ENCODE data around the gene SEL1L2.

DNA sequence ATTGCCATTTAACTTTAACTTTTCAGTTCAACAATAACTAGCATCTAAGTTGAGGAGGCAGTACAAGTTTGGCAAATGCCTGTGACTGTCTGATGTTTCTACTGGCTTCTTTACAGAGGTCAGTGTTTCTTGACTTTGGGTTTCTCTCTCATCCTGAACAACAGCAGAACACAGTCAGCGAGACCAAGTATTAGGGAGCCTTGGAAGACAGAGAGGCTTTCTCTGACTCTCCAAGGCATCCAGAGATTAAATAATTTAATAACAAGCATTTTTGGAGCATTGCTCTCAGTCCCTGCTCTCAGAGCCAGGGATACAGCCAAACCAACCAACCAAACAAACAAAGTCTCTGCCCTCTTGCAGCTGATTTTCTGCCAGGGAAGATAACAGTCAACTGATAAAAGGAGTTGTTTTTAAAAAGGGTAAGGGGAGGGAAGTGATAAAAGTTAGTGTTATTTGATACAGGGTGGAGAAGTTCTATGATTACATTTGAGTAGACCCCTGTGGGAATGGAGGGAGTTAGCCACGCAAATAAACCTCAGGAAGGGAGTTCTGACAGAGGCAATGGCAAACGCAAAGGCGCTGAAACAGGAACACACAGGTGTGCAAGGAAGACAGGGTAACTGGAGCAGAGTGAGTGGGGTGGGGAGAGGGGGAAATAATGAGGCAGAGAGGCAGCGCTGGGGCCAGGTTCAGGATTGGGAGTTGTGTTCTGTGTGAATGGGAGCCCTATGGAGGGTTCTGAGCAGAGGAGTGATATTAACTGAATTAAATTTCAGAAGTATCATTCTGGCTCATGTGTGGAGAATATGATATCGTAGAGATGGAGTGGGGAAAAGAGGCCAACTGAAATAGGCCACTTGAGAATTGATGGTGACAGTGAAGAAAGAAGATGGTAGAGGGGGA lies 55.2 kb downstream of the SEL1L2 start:
- no peak for TF ChIP-seq CTCF (IDR thresholded peaks at IDR 0.05)
- TF ChIP-seq POLR2A (IDR thresholded peaks at IDR 0.05), result no peak
